Liver (tissue), 9 donors: ENCODE measurements around the gene ARRDC4. TPM values are rescaled to one million over a fixed set of nuclear protein-coding genes. Genes with fewer than 3 reads are reported as not detected.
A peak's percentile ranks its signal among the peaks of the same experiment; 100 is the strongest.

Experiments
- DNase-seq: peaks from one replicate; pipeline ENCODE4 v3.0.0-alpha.2; 2017; ENCODE audit warnings: low spot score
- H3K27ac ChIP-seq, 2 donors: one replicate each; pipeline ENCODE4 v1.7.0; 2013; ENCODE audit warnings: inconsistent platforms in 2 of 2, low read length in 2 of 2, control low read depth in 1 of 2, low read depth in 1 of 2, mild to moderate bottlenecking in 1 of 2
- H3K27me3 ChIP-seq, 4 donors: one replicate each; pipeline versions ENCODE4 v1.6.1 to v1.7.0; 2013; ENCODE audit warnings: low read length in 3 of 4, inconsistent platforms in 1 of 4, mild to moderate bottlenecking in 1 of 4, moderate library complexity in 1 of 4; ENCODE audit not compliant: control insufficient read depth in 4 of 4, insufficient read depth in 4 of 4
- H3K36me3 ChIP-seq, 4 donors: one replicate each; pipeline versions ENCODE4 v1.6.1 to v1.7.0; 2013; ENCODE audit warnings: low read length in 3 of 4, mild to moderate bottlenecking in 3 of 4, low read depth in 1 of 4, moderate library complexity in 1 of 4; ENCODE audit not compliant: control insufficient read depth in 4 of 4, insufficient read depth in 3 of 4
- H3K4me1 ChIP-seq, 4 donors: one replicate each; pipeline versions ENCODE4 v1.6.1 to v1.7.0; 2013; ENCODE audit warnings: low read length in 3 of 4, mild to moderate bottlenecking in 3 of 4, moderate library complexity in 1 of 4; ENCODE audit not compliant: control insufficient read depth in 4 of 4, insufficient read depth in 4 of 4
- H3K4me3 ChIP-seq, 3 donors: one replicate each; pipeline versions ENCODE4 v1.6.1 to v1.7.0; 2013; ENCODE audit warnings: low read length in 3 of 3, control low read depth in 1 of 3, low read depth in 1 of 3, mild to moderate bottlenecking in 1 of 3
- H3K9ac ChIP-seq, 2 donors: one replicate each; pipeline ENCODE4 v1.7.0; 2013; ENCODE audit warnings: low read length in 2 of 2, mild to moderate bottlenecking in 2 of 2, moderate library complexity in 2 of 2, control low read depth in 1 of 2, low read depth in 1 of 2
- H3K9me3 ChIP-seq, 4 donors: one replicate each; pipeline versions ENCODE4 v1.6.1 to v1.7.0; 2013; ENCODE audit warnings: low read length in 3 of 4; ENCODE audit not compliant: control insufficient read depth in 4 of 4
- ATF3 ChIP-seq: IDR thresholded peaks from 2 replicates; pipeline ENCODE4 v1.6.1; 2016; ENCODE audit warnings: antibody characterized with exemption
- CTCF ChIP-seq: fragments of 150-350 bp; IDR thresholded peaks from 2 replicates; pipeline ENCODE4 v1.5.1; 2017; ENCODE audit warnings: improper control_type of control experiment, low read depth, low read length; ENCODE audit not compliant: missing input control
- EGR1 ChIP-seq, 2 donors: IDR thresholded peaks; 2 replicates each; pipeline ENCODE4 v1.6.1; 2016 to 2018; ENCODE audit warnings: antibody characterized with exemption in 2 of 2, low read depth in 2 of 2
- FOXA1 ChIP-seq: IDR thresholded peaks from 2 replicates; pipeline ENCODE4 v1.6.1; 2016; ENCODE audit warnings: antibody characterized with exemption
- FOXA2 ChIP-seq: IDR thresholded peaks from 2 replicates; pipeline ENCODE4 v1.6.1; 2016; ENCODE audit warnings: antibody characterized with exemption
- GABPA ChIP-seq, 2 donors: IDR thresholded peaks in 1 of 2; conservative IDR thresholded peaks in 1 of 2; 2 replicates each; pipeline ENCODE4 v1.6.1; 2016; ENCODE audit warnings: antibody characterized with exemption in 2 of 2, mild to moderate bottlenecking in 1 of 2, moderate library complexity in 1 of 2
- HNF4A ChIP-seq, 2 donors: conservative IDR thresholded peaks; 2 replicates each; pipeline ENCODE4 v1.6.1; 2016; ENCODE audit warnings: antibody characterized with exemption in 2 of 2, mild to moderate bottlenecking in 2 of 2
- HNF4G ChIP-seq: IDR thresholded peaks from 2 replicates; pipeline ENCODE4 v1.6.1; 2016; ENCODE audit warnings: antibody characterized with exemption
- JUND ChIP-seq, 2 donors: IDR thresholded peaks; 2 replicates each; pipeline ENCODE4 v1.6.1; 2016; ENCODE audit warnings: antibody characterized with exemption in 2 of 2
- MAX ChIP-seq: IDR thresholded peaks from 2 replicates; pipeline ENCODE4 v1.6.1; 2016; ENCODE audit warnings: antibody characterized with exemption
- NR2F2 ChIP-seq: IDR thresholded peaks from 2 replicates; pipeline ENCODE4 v1.6.1; 2016; ENCODE audit warnings: antibody characterized with exemption
- RAD21 ChIP-seq, 2 donors: IDR thresholded peaks; 2 replicates each; pipeline ENCODE4 v1.6.1; 2016; ENCODE audit warnings: antibody characterized with exemption in 2 of 2, mild to moderate bottlenecking in 2 of 2
- REST ChIP-seq: IDR thresholded peaks from 2 replicates; pipeline ENCODE4 v1.6.1; 2016; ENCODE audit warnings: antibody characterized with exemption, mild to moderate bottlenecking
- RXRA ChIP-seq, 2 donors: IDR thresholded peaks; 2 replicates each; pipeline ENCODE4 v1.6.1; 2017 to 2018; ENCODE audit warnings: antibody characterized with exemption in 2 of 2, mild to moderate bottlenecking in 1 of 2
- SP1 ChIP-seq: IDR thresholded peaks from 2 replicates; pipeline ENCODE4 v1.6.1; 2018; ENCODE audit warnings: antibody characterized with exemption, mild to moderate bottlenecking
- TAF1 ChIP-seq: conservative IDR thresholded peaks from 2 replicates; pipeline ENCODE4 v1.6.1; 2016; ENCODE audit warnings: antibody characterized with exemption, mild to moderate bottlenecking
- YY1 ChIP-seq: IDR thresholded peaks from 2 replicates; pipeline ENCODE4 v1.6.1; 2016; ENCODE audit warnings: antibody characterized with exemption, mild to moderate bottlenecking
- WGBS: extraction: QIAGEN DNeasy Blood & Tissue Kit; methylation state at CpG from one replicate; pipeline ENCODE4 v1.1.7; 2013; 5-methylcytosine and 5-hydroxymethylcytosine counted together
- polyA plus RNA-seq, 2 donors: library from polyadenylated mRNA; stranded (reverse) in 1 of 2; unstranded in 1 of 2; fragments of 200-250 nt in 1 of 2; fragments of >200 nt in 1 of 2; fragmentation: Nextera tagmentation in 1 of 2; extraction: Ambion mirVana in 1 of 2; gene quantifications; one replicate each; pipeline versions ENCODE4 v1.2.1 to v1.2.3, GENCODE V29; 2013 to 2015
- total RNA-seq, 2 donors: library from RNA; depleted of rRNA; stranded (reverse); fragments of >200 nt; gene quantifications; one replicate each; pipeline ENCODE4 v1.2.3, GENCODE V29; 2014
- donor health status: healthy.
- donor health status: healthy.
- donor health status: healthy.
- donor health status: healthy.
- donor health status: healthy.

The ARRDC4 gene
- total and polyA plus RNA-seq, 4 donors: 2.5 to 13.4 (median 3.9) TPM

- no peak overlapping the region for H3K27ac ChIP-seq
- no peak for DNase-seq
- TF ChIP-seq REST: no peak
- TF ChIP-seq NR2F2: no peak
- TF ChIP-seq ATF3: no peak
- no peak for TF ChIP-seq GABPA (IDR thresholded peaks at IDR 0.05 in 1 of 2, conservative IDR thresholded peaks at IDR 0.05 in 1 of 2)
- TF ChIP-seq CTCF: no peak
- TF ChIP-seq RAD21 (IDR thresholded peaks at IDR 0.05): no peak
- no peak for TF ChIP-seq FOXA1
- no peak for TF ChIP-seq FOXA2
- no peak for TF ChIP-seq HNF4G
- TF ChIP-seq YY1: no peak
- TF ChIP-seq MAX: no peak
- no peak for TF ChIP-seq EGR1 (IDR thresholded peaks at IDR 0.05; ENCODE audit: low read depth in 2 of 2)
- no peak for TF ChIP-seq RXRA (IDR thresholded peaks at IDR 0.05)
- no peak for TF ChIP-seq HNF4A (conservative IDR thresholded peaks at IDR 0.05)
- no peaks in the 10 kb centered on the region for H3K36me3 ChIP-seq
- no peaks in the 10 kb centered on the region for H3K27me3 ChIP-seq
- no peaks in the 10 kb centered on the region for H3K9me3 ChIP-seq
- WGBS: 73% methylated on average over 9 of the region's 9 CpGs
- no peak overlapping the region for H3K4me3 ChIP-seq
- no peak overlapping the region for H3K9ac ChIP-seq
- peaks cover 0 to 17% (median 11%) of the 10 kb centered on the region in 4 donors for H3K4me1 ChIP-seq
Measured at GRCh38 chr15:98005659-98006058, 45.2 kb downstream of the ARRDC4 start.

GRCh38 chr15:98009169-98009568, 48.7 kb downstream of the ARRDC4 start:
- Histone ChIP-seq H3K27ac (no peak overlapping the region), H3K4me1 (peaks cover 0 to 33% (median 18%) of the 10 kb centered on the region in 4 donors), H3K4me3 (no peak overlapping the region), H3K27me3 (no peaks in the 10 kb centered on the region), H3K9me3 (no peaks in the 10 kb centered on the region), H3K9ac (peak overlapping the region in 1 of 2 donors; percentile 60), H3K36me3 (no peaks in the 10 kb centered on the region)
- WGBS: 84% methylated on average over 4 of the region's 4 CpGs
- no peak for DNase-seq
- TF ChIP-seq HNF4A (conservative IDR thresholded peaks at IDR 0.05): no peak
- TF ChIP-seq NR2F2: no peak
- TF ChIP-seq SP1: no peak
- no peak for TF ChIP-seq GABPA (IDR thresholded peaks at IDR 0.05 in 1 of 2, conservative IDR thresholded peaks at IDR 0.05 in 1 of 2)
- no peak for TF ChIP-seq FOXA1
- TF ChIP-seq JUND (IDR thresholded peaks at IDR 0.05): no peak
- TF ChIP-seq CTCF: no peak
- no peak for TF ChIP-seq REST
- TF ChIP-seq RAD21 (IDR thresholded peaks at IDR 0.05): no peak
- TF ChIP-seq ATF3: no peak
- no peak for TF ChIP-seq TAF1
- no peak for TF ChIP-seq FOXA2
- TF ChIP-seq EGR1 (IDR thresholded peaks at IDR 0.05; ENCODE audit: low read depth in 2 of 2): no peak
- TF ChIP-seq MAX: no peak
- TF ChIP-seq YY1: no peak
